Transverse colon (tissue), 4 donors: ENCODE measurements around the gene GGA3.

Experiments used
- CTCF ChIP-seq, 5 experiments: fragments of 200-600 bp in 3 of 5; fragments of 450-650 bp in 2 of 5; sonication (generic) in 3 of 5; IDR thresholded peaks; 1 replicate in 2 of 5; 2 replicates in 3 of 5; pipeline ENCODE4 v1.5.1; 2016 to 2017; ENCODE audit warnings: antibody characterized with exemption in 5 of 5, inconsistent platforms in 3 of 5, mild to moderate bottlenecking in 2 of 5, moderate library complexity in 1 of 5
- EP300 ChIP-seq: sonication (generic); formaldehyde crosslinking; IDR thresholded peaks from one replicate; pipeline ENCODE4 v1.6.1; 2017; ENCODE audit warnings: antibody characterized with exemption, low read depth
- POLR2AphosphoS5 ChIP-seq, 3 donors: sonication (generic); formaldehyde crosslinking; IDR thresholded peaks; one replicate each; pipeline ENCODE4 v1.6.1; 2016; ENCODE audit warnings: antibody characterized with exemption in 3 of 3

- TF ChIP-seq EP300 (no peak), CTCF (IDR thresholded peaks at IDR 0.05) (no peak), POLR2AphosphoS5 (IDR thresholded peaks at IDR 0.05) (no peak)
These were observed 69.8 kb downstream of the GGA3 start for GRCh38 chr17:75191584-75191983.
